ENCODE results near the gene PPP2R2B. TPM values are rescaled to one million over a fixed set of nuclear protein-coding genes. Genes with fewer than 3 reads are reported as not detected.

The PPP2R2B gene
- total and polyA plus RNA-seq, 12 donors, result 0.35 to 11.7 (median 4.7) TPM

DNA sequence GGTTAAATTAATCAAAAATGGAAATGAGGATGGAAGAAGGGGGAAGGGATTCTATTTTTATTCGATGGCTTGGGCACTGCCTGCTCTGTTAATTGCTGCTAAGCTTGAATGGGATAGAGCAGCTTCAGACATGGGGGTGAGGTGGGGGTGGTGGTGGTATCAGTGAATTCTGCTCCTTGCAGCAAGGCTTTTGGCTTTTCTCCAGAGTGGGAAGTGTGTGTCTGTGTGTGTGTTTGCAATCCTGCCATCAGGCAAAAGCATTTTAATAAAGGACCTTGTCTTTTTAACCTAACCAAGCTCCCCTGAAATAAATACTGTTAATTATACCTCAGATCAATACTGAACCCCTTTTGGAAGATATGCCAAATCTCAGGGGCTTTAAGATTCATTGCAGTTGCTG is 251.6 kb downstream of the PPP2R2B start:
- H3K4me3 ChIP-seq, result no peak overlapping the region
- no peaks in the 10 kb centered on the region for H3K36me3 ChIP-seq (replicated peaks in 1 of 2)
- no peak for DNase-seq
- no peak overlapping the region for H3K27ac ChIP-seq
- no peaks in the 10 kb centered on the region for H3K27me3 ChIP-seq
- intact Hi-C loops (cut with DNase I), result no loop called here
- H3K9me3 ChIP-seq (replicated peaks in 1 of 3), result no peaks in the 10 kb centered on the region
- TF ChIP-seq, protein P1, sequence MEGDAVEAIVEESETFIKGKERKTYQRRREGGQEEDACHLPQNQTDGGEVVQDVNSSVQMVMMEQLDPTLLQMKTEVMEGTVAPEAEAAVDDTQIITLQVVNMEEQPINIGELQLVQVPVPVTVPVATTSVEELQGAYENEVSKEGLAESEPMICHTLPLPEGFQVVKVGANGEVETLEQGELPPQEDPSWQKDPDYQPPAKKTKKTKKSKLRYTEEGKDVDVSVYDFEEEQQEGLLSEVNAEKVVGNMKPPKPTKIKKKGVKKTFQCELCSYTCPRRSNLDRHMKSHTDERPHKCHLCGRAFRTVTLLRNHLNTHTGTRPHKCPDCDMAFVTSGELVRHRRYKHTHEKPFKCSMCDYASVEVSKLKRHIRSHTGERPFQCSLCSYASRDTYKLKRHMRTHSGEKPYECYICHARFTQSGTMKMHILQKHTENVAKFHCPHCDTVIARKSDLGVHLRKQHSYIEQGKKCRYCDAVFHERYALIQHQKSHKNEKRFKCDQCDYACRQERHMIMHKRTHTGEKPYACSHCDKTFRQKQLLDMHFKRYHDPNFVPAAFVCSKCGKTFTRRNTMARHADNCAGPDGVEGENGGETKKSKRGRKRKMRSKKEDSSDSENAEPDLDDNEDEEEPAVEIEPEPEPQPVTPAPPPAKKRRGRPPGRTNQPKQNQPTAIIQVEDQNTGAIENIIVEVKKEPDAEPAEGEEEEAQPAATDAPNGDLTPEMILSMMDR (IDR thresholded peaks at IDR 0.05), result no peak
- TF ChIP-seq POLR2A (IDR thresholded peaks at IDR 0.05), result no peak
- no peaks in the 10 kb centered on the region for H3K4me1 ChIP-seq (replicated peaks in 1 of 2)
- 59 to 90% (median 69%) methylated on average over 1 of the region's 1 CpG for WGBS, 4 donors

DNA sequence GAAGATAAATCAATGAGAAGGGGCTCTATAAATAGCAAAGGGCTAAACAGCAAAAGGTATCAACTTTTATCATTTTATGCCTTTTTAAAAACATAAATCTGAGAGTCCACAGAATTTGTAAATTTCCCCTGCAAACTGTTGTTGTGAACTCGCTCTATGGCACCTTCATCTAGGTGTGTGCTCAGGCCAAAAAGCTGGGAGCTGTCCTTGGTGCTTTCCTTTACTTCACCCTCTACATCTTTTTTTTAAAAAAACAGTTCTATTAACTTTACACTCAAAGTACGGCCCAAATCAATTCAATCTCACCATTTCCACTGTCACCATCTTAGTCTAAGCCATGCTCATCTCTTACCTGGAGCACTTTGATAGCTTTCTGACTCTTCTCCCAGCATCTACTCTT is 254.4 kb downstream of the PPP2R2B start:
- no peak overlapping the region for H3K27ac ChIP-seq
- DNase-seq, result no peak
- TF ChIP-seq, protein P1 (IDR thresholded peaks at IDR 0.05), result no peak
- TF ChIP-seq POLR2A (IDR thresholded peaks at IDR 0.05), result no peak
- H3K9me3 ChIP-seq (replicated peaks in 1 of 3), result no peaks in the 10 kb centered on the region
- WGBS, 4 donors, result 60 to 71% (median 64%) methylated on average over 2 of the region's 2 CpGs
- H3K4me3 ChIP-seq, result no peak overlapping the region
- H3K4me1 ChIP-seq (replicated peaks in 1 of 2), result no peaks in the 10 kb centered on the region
- no peaks in the 10 kb centered on the region for H3K36me3 ChIP-seq (replicated peaks in 1 of 2)
- intact Hi-C loops (cut with DNase I), result no loop called here
- H3K27me3 ChIP-seq, result no peaks in the 10 kb centered on the region

DNA sequence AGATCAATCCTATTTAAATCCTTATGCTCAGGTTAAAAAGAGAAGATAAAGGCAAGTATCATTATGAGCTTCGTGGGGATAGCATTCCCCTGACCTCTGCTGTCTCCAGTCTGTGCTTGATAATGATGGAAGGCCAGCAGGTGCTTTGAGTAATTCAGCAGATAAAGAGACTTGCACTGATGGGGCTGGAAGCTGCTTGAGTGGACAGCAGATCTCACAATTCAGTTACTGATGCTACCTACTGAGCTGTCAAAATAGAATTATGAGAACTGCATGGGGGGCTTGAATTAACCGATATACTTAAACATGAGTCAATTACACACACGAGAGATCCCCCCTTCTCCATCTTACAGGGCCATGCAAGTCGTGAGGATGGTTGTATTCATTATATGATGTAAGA is 254.9 kb downstream of the PPP2R2B start:
- intact Hi-C loops (cut with DNase I), result no loop called here
- no peaks in the 10 kb centered on the region for H3K36me3 ChIP-seq (replicated peaks in 1 of 2)
- no peak for DNase-seq
- 50 to 66% (median 61%) methylated on average over 4 of the region's 4 CpGs for WGBS, 4 donors
- H3K27me3 ChIP-seq, result no peaks in the 10 kb centered on the region
- H3K4me1 ChIP-seq (replicated peaks in 1 of 2), result no peaks in the 10 kb centered on the region
- H3K9me3 ChIP-seq (replicated peaks in 1 of 3), result no peaks in the 10 kb centered on the region
- H3K27ac ChIP-seq, result no peak overlapping the region
- H3K4me3 ChIP-seq, result no peak overlapping the region
- TF ChIP-seq, protein P1 (IDR thresholded peaks at IDR 0.05), result no peak
- no peak for TF ChIP-seq POLR2A (IDR thresholded peaks at IDR 0.05)

DNA sequence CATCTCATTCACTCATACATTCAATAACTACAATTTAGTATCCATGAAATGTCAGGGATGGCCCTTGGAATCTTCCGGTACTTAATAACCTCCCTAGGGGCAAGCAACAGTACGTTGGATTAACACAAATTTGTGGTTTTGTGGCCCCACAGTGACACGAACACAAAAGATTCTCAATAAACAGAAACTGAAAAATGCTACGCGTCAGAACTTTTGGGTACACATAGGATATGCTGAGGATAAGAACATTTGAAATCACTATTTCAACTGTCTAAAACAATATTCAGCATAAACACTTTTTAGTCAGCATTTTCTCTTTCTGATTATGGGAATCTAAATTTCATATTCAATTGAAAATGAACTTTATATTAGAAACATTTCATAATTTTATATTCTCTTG is 255.5 kb downstream of the PPP2R2B start:
- Histone ChIP-seq H3K4me1 (replicated peaks in 1 of 2) (no peaks in the 10 kb centered on the region), H3K4me3 (no peak overlapping the region), H3K27me3 (no peaks in the 10 kb centered on the region), H3K9me3 (replicated peaks in 1 of 3) (no peaks in the 10 kb centered on the region), H3K36me3 (replicated peaks in 1 of 2) (no peaks in the 10 kb centered on the region), H3K27ac (no peak overlapping the region)
- 72 to 87% (median 85%) methylated on average over 5 of the region's 5 CpGs for WGBS, 4 donors
- TF ChIP-seq, protein P1 (IDR thresholded peaks at IDR 0.05), result no peak
- TF ChIP-seq POLR2A (IDR thresholded peaks at IDR 0.05), result no peak
- no peak for DNase-seq
- intact Hi-C loops (cut with DNase I), result no loop called here
